Superior temporal gyrus (tissue), 1 donor: ENCODE results near the gene FAM25A.
A peak's percentile ranks its signal among the peaks of the same experiment; 100 is the strongest.

Source experiments
- DNase-seq: peaks from one replicate; pipeline ENCODE4 v3.0.0-alpha.2; 2016; ENCODE audit errors: extremely low spot score

Gene FAM25A

GRCh38 chr10:87060280-87060928 is 40.3 kb downstream of the FAM25A start:
- no peak for DNase-seq

- DNase-seq, result peak; percentile 67
Measured at GRCh38 chr10:87064651-87065050, 44.6 kb downstream of the FAM25A start.

GRCh38 chr10:87066178-87066577 is 46.1 kb downstream of the FAM25A start:
- no peak for DNase-seq

- DNase-seq, result no peak
Measured at GRCh38 chr10:87066865-87067264, 46.8 kb downstream of the FAM25A start.

DNA sequence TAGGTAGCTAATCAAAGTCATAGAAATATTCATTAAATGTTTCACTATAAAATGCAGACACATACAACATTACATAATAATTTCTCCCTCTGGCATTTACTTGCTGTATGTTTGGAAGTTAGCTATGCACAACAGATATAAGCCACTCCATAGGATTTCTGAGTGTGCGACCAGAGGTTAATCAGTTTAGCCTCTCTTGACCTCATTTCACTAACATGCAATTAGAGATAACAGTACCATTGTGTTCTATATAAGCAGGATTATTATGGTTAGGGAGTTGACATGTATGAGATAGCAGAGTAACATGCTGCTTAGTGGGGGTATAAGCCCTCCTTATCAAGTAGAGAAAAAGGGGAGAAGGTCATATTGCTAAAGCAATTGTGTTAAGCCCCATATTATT is 48.2 kb downstream of the FAM25A start:
- no peak for DNase-seq

DNA sequence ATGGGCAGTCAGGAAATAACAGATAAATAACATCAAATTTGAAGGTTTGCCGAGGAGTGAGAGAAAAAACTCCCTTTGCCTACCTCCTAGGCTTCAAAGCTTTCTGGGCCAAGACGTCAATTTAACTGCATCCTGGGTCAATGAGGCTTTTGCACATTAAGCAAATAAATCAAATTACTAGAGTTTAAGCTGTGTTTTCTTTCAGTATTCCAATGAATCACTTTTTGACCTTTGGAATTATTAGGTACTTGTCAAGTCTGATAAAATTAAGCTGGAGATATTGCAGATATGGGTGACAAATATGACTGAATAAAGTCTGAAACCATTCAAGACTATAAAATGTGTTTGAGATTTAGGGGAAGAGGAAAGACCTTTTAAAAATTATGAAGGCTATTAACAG is 52.4 kb downstream of the FAM25A start:
- no peak for DNase-seq
